Panc1 (cell line): ENCODE results near the gene ZNF74. TPM values are rescaled to one million over a fixed set of nuclear protein-coding genes. Genes with fewer than 3 reads are reported as not detected.

ENCODE experiments used
- ATAC-seq: fragments of 200-7000 bp; cut with Tn5 transposase; 2 replicates; pipeline ENCODE4 v1.9.1; 2020; ENCODE audit warnings: mild to moderate bottlenecking, moderate library complexity
- BruUV-seq: library from RNA; stranded (reverse); fragments of 400-500 nt; replicated peaks from 2 replicates; lab custom pipeline; 2021; lab: Mats Ljungman, UMichigan
- CTCF ChIA-PET: fragments of 300-600 bp; sonication (Branson Sonifier 250); formaldehyde crosslinking; loops from one replicate; lab custom pipeline; 2022; ENCODE audit warnings: antibody characterized with exemption; lab: Charles Lee
- POLR2A ChIA-PET: fragments of 300-600 bp; sonication (Branson Sonifier 250); formaldehyde crosslinking; loops from one replicate; lab custom pipeline; 2022; ENCODE audit warnings: antibody characterized with exemption; lab: Charles Lee
- DNase-seq: peaks from one replicate; pipeline ENCODE4 v3.0.0-alpha.2; 2010; ENCODE audit warnings: low read depth, low spot score
- H3K27ac ChIP-seq: 2 replicates; pipeline ENCODE4 v1.5.1; 2011; ENCODE audit warnings: mild to moderate bottlenecking, low read length, inconsistent platforms
- H3K27me3 ChIP-seq: fragments of 200-500 bp; sonication (Bioruptor generic); 2 replicates; pipeline ENCODE4 v1.6.0; 2014; ENCODE audit warnings: low read length, inconsistent platforms; ENCODE audit not compliant: control insufficient read depth, insufficient read depth
- H3K36me3 ChIP-seq: fragments of 200-500 bp; sonication (Bioruptor generic); 2 replicates; pipeline ENCODE4 v1.5.1; 2014; ENCODE audit warnings: inconsistent platforms, mild to moderate bottlenecking, low read length, moderate library complexity; ENCODE audit not compliant: control insufficient read depth, insufficient read depth
- H3K4me1 ChIP-seq: 2 replicates; pipeline ENCODE4 v1.5.1; 2011; ENCODE audit warnings: inconsistent platforms, mild to moderate bottlenecking, low read length, moderate library complexity; ENCODE audit not compliant: control insufficient read depth, insufficient read depth
- H3K4me3 ChIP-seq, 2 experiments: 2 replicates each; pipeline ENCODE4 v1.5.1; 2011 to 2012; ENCODE audit warnings: low read depth in 2 of 2, low read length in 2 of 2, mild to moderate bottlenecking in 2 of 2, inconsistent platforms in 1 of 2, moderate library complexity in 1 of 2
- H3K9me3 ChIP-seq: fragments of 200-500 bp; sonication (Bioruptor generic); 2 replicates; pipeline ENCODE4 v1.5.1; 2014; ENCODE audit warnings: low read depth, mild to moderate bottlenecking, inconsistent platforms, low read length, moderate library complexity; ENCODE audit not compliant: control insufficient read depth, insufficient read depth
- POLR2AphosphoS5 ChIP-seq: IDR thresholded peaks from 2 replicates; pipeline ENCODE4 v1.6.1; 2012; ENCODE audit warnings: mild to moderate bottlenecking, low read depth, low read length, moderate library complexity
- SIN3A ChIP-seq: IDR thresholded peaks from 2 replicates; pipeline ENCODE4 v1.6.1; 2012; ENCODE audit warnings: low read depth, mild to moderate bottlenecking, low read length, moderate library complexity, borderline replicate concordance; ENCODE audit not compliant: insufficient read depth
- TCF7L2 ChIP-seq: IDR thresholded peaks from 2 replicates; pipeline ENCODE4 v1.6.1; 2011; ENCODE audit warnings: mild to moderate bottlenecking, low read depth, low read length, inconsistent platforms
- in situ Hi-C: cut with HindIII; loops from 2 replicates; pipeline ENCODE4 v1.10.0; 2016; ENCODE audit warnings: low sequenced_read_pairs, low pct_unique_long_range_greater_than_20kb
- intact Hi-C: fragments of 100-400 bp; cut with micrococcal nuclease; formaldehyde crosslinking; loops from one replicate; pipeline ENCODE4 v1.10.0; 2022; ENCODE audit not compliant: unreplicated experiment
- total RNA-seq: library from RNA; stranded (reverse); gene quantifications from one replicate; pipeline ENCODE4 v1.2.1, GENCODE V29; 2021; ENCODE audit not compliant: unreplicated experiment
- TF ChIP-seq, protein P1 (sequence below), 2 experiments: IDR thresholded peaks; 2 replicates each; pipeline ENCODE4 v1.6.1; 2011 to 2012; ENCODE audit warnings: low read depth in 2 of 2, control low read depth in 1 of 2, low read length in 1 of 2, mild to moderate bottlenecking in 1 of 2, moderate library complexity in 1 of 2; ENCODE audit not compliant: insufficient read depth in 1 of 2
- TF ChIP-seq, protein P2 (sequence below): fragments of 450-650 bp; IDR thresholded peaks from 2 replicates; pipeline ENCODE4 v1.5.1; 2017; ENCODE audit warnings: mild to moderate bottlenecking

Gene ZNF74
- total RNA-seq, 1 experiment from 2014 or later: 13.2 TPM

DNA sequence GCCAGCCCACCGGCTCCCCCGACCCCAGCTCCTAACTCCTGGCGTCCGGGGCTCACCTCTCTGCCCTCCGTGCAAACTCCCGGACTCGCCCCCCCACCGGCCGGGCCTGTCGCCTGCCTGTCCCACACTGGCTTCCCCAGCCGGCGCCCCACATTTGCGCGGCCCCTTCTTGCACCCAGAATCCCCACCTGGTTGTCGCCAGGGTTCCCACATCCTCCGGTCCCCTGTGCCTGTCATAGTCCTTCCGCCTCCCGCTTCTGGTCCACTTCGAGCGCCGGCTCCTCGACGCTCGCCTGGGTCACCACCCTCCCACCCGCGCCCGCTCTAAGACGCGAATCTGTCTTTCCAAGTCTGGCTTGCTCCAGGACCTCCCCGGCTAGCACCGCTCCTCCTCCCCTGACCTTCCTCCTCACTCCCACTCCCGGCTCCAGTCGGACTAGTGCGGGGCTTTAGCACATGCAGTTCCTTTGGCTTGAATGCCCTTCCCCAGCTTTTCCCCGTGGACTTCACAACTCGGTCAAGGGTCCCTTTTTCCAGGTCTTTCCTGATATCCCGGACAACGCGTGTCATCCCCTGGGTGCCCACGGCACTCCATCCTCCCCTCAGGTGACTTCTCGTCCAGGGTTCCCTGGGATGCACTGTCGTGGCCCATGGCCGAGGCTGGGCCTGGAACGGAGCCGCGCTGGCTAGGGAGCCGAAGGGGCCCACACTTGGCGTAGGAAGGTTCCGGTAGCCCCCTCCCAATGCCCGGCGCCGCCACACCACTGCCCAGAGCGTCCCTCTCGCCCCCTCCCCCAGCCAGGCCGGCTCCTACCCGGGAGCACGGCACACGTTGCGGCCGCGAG is 43.0 kb downstream of the ZNF74 start:
- intact Hi-C loops (no loop called here), in situ Hi-C loops (no loop called here)
- ATAC-seq (peak; percentile 47), DNase-seq (no peak)
- no peaks in the 10 kb centered on the region for H3K27me3 ChIP-seq
- ChIA-PET CTCF (no interaction called here), POLR2A (no interaction called here)
- H3K9me3 ChIP-seq: no peaks in the 10 kb centered on the region
- no peaks in the 10 kb centered on the region for H3K36me3 ChIP-seq
- no peaks in the 10 kb centered on the region for H3K4me1 ChIP-seq
- no peak overlapping the region for H3K27ac ChIP-seq
- no TSS peak for BruUV-seq
- peak overlapping the region; percentile 47 to 50 for H3K4me3 ChIP-seq
- TF ChIP-seq, protein P1, sequence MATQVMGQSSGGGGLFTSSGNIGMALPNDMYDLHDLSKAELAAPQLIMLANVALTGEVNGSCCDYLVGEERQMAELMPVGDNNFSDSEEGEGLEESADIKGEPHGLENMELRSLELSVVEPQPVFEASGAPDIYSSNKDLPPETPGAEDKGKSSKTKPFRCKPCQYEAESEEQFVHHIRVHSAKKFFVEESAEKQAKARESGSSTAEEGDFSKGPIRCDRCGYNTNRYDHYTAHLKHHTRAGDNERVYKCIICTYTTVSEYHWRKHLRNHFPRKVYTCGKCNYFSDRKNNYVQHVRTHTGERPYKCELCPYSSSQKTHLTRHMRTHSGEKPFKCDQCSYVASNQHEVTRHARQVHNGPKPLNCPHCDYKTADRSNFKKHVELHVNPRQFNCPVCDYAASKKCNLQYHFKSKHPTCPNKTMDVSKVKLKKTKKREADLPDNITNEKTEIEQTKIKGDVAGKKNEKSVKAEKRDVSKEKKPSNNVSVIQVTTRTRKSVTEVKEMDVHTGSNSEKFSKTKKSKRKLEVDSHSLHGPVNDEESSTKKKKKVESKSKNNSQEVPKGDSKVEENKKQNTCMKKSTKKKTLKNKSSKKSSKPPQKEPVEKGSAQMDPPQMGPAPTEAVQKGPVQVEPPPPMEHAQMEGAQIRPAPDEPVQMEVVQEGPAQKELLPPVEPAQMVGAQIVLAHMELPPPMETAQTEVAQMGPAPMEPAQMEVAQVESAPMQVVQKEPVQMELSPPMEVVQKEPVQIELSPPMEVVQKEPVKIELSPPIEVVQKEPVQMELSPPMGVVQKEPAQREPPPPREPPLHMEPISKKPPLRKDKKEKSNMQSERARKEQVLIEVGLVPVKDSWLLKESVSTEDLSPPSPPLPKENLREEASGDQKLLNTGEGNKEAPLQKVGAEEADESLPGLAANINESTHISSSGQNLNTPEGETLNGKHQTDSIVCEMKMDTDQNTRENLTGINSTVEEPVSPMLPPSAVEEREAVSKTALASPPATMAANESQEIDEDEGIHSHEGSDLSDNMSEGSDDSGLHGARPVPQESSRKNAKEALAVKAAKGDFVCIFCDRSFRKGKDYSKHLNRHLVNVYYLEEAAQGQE (IDR thresholded peaks at IDR 0.05; ENCODE audit: insufficient read depth in 1 of 2, low read depth in 2 of 2, low read length in 1 of 2): no peak
- TF ChIP-seq POLR2AphosphoS5 (no peak), TCF7L2 (no peak), SIN3A (no peak)
- TF ChIP-seq, protein P2, sequence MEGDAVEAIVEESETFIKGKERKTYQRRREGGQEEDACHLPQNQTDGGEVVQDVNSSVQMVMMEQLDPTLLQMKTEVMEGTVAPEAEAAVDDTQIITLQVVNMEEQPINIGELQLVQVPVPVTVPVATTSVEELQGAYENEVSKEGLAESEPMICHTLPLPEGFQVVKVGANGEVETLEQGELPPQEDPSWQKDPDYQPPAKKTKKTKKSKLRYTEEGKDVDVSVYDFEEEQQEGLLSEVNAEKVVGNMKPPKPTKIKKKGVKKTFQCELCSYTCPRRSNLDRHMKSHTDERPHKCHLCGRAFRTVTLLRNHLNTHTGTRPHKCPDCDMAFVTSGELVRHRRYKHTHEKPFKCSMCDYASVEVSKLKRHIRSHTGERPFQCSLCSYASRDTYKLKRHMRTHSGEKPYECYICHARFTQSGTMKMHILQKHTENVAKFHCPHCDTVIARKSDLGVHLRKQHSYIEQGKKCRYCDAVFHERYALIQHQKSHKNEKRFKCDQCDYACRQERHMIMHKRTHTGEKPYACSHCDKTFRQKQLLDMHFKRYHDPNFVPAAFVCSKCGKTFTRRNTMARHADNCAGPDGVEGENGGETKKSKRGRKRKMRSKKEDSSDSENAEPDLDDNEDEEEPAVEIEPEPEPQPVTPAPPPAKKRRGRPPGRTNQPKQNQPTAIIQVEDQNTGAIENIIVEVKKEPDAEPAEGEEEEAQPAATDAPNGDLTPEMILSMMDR: no peak

DNA sequence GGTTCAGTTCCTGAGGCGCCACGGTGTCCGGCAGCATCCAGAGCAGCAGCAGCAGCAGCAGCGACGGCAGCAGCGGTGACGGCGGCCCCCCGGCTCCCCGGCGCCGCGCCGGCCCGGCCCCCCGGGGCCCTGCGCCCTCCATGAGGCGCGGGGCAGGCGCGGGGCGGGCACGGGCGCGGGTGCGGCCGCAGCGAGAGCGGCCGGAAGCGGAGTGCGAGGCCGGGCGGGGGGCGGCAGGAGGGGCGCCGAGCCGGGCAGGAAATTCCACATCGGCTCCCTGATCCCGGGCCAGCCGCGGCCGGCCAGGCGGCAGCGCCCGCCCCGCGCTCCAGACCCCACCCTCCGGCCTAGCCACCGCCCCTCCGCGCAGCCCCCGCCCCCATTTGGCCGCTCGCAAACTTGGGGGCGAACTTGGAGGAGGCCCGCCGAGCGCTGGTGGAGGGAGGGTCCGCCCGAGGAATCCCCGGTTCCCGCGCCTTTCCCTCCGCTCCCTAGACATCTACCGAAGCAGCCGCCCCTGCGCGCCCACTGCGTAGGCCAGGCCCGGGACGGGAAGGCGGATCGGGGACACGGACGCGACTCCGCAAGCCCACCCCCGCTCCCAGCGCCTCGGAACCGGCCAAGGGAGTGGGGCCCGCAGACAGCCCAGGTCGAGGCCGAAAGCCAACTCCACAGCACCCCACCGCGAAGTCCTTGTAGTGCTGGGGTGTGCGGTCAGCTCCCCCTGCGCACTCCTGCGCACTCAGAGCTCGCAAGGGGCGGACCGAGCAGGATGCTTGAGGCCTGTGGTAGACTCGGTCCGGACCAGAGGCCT is 43.9 kb downstream of the ZNF74 start, which contains the start of gene SCARF2:
Gene SCARF2, minus strand, starts transcription at position 213 of the 814 bp plus-strand sequence. Its CDS starts 71 bp downstream, at position 142.
- no peaks in the 10 kb centered on the region for H3K9me3 ChIP-seq
- in situ Hi-C loops: no loop called here
- H3K27ac ChIP-seq: no peak within 1 kb of the TSS
- H3K4me3 ChIP-seq: peak within 1 kb of the TSS; percentile 47 to 50
- no peaks in the 10 kb centered on the region for H3K27me3 ChIP-seq
- POLR2A ChIA-PET: no interaction called here
- no peaks in the 10 kb centered on the region for H3K36me3 ChIP-seq
- CTCF ChIA-PET: no interaction called here
- BruUV-seq: no TSS peak
- DNase-seq (no peak), ATAC-seq (peak; percentile 57)
- intact Hi-C loops: no loop called here
- H3K4me1 ChIP-seq: no peaks in the 10 kb centered on the region
- TF ChIP-seq TCF7L2 (no peak), SIN3A (no peak), POLR2AphosphoS5 (no peak)
- TF ChIP-seq, protein P2: no peak
